T1000 (cell line): ENCODE data around the gene PUS1.

ENCODE experiments used
- DNase-seq: peaks from one replicate; lab custom pipeline; 2025; ENCODE audit warnings: mixed read lengths; lab: John Stamatoyannopoulos, UW

The PUS1 gene

GRCh38 chr12:131902332-131903241 is 26.5 kb upstream of the PUS1 start:
- no peak for DNase-seq

- no peak for DNase-seq
Observed at GRCh38 chr12:131903270-131904255, 25.5 kb upstream of the PUS1 start.

DNA sequence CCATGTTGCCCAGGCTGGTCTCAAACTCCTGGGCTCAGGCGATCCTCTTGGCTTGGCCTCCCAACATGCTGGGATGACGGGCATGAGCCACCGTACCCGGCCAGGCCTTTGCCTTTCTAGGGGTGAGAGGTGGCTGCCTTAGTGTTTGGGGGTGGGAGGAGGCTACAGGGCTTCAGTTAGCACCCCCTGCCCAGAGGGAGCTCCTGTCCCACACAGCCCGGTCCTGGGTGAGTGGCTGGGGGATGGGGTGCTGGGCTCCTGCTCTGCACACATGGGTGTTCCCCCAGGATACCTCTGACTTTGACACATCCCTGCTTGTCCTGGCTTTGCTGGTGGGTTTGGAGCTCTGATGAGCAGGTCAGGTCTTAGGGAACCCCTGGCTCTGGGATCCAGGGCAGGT is 24.7 kb upstream of the PUS1 start:
- no peak for DNase-seq

DNA sequence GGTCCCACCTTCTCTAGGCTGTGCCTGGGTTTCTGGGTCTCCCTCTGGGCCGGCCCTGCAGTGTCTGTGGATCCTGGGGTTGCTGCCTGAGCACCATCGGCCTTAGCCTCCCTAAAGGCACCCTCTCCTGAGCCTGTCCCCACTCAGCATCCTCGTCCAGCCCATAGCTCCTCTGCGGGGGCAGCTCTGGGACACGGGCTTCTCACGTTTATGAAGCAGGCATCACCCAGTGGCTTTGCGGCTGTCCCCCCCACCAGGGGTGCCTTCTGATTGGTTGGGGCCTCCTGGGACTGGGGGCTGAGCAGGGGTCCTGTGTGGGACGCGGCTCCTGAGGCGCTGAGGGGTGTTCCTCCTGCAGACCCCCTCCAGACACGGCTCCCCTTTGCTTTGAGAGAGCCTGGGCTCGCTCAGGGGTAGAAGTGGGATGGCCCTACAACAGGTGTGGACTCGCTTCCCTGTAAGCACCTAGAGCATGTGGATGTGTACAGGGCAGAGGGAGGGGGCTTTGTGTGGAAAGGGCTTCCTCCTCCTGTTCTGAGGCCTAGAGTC is 23.9 kb upstream of the PUS1 start:
- DNase-seq, result no peak

- no peak for DNase-seq
Observed at GRCh38 chr12:131905630-131906091, 23.4 kb upstream of the PUS1 start.

DNA sequence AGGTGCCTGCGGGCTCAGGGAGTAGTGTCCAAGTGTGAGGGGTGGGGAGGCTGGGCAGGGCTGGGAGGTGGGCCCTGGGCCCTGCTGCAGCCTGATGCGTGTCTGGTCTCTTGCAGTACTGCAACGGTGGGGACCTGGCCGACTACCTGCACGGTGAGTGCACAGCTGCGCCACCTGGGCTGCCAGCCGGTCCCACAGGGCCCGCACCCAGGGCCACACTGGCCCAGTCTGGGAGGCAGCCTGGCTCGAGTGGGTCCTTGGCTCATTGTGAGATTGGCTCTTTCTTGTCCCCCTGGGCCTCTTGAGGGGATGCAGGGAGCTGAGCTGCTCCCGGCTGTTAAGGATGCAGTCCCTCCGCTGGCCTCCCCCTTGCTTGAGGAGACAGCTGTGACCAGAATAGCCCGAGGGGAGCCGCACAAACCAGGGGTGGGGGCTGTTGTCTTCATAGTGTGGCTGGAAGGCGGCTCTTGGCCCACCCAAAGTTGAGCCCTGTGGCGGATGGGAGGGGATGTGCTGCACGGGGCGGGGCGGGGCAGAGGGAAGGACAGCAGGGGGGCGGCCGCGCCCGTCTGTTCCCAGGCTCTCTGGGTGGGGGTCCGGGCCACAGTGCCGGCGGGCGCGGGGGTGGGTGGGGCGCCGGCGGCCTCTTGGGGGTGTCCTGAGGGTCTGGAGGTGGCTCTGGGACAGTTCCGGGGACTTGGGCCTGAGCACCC is 21.5 kb upstream of the PUS1 start:
- DNase-seq, result no peak

GRCh38 chr12:131908092-131909080 is 20.7 kb upstream of the PUS1 start:
- no peak for DNase-seq

- no peak for DNase-seq
Observed at GRCh38 chr12:131909081-131909751, 19.9 kb upstream of the PUS1 start.

DNA sequence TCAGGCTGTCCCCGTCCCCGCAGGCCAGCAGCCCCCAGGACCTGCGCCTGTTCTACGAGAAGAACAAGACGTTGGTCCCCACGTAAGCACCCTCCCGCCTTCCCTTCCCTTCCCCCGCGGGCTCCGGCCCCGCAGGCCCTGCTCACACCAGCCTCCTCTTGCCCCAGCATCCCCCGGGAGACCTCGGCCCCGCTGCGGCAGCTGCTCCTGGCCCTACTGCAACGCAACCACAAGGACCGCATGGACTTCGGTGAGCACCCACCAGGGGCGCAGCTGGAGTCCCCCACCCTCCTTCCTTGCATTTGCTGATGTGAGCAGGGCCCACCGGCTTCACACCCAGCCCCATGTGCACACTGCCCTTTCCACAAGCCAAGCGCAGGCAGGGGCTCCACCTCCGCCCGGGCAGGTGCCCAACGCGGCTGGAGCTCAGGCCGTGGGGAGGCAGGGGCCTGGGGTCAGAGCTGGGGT is 19.3 kb upstream of the PUS1 start:
- DNase-seq, result no peak

GRCh38 chr12:131910302-131911027 is 18.6 kb upstream of the PUS1 start:
- DNase-seq, result no peak

DNA sequence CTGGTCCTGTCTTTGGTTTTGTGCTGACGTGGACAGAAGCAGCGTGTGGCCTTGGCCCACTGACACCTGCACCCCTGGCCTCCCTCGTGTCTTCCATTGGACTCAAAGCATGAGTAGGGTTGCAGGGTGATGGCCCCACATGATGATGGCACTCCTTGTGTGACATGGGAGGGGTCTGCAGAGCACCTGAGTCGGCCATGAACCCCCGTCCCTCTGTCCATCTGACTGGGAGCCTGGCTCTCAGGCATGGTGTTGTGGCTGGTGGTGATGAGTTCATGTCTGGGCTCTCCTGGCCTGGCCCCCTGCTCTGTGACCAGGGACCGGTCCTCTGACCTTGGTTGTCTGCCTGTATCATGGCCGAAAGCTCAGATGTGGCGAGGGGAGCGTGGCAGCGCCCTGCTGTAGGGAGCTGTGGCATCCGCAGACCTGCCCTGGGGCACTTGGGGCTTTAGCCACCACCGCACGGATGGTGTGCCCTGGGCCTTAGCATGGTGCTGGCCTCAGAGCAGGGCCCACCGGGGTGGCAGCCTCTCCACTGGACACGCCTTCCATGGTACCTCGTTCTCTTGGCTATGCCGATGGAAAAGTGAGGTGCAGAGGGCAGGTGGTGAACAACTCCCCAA is 17.9 kb upstream of the PUS1 start:
- DNase-seq, result no peak

GRCh38 chr12:131911851-131912477 is 17.1 kb upstream of the PUS1 start:
- no peak for DNase-seq

DNA sequence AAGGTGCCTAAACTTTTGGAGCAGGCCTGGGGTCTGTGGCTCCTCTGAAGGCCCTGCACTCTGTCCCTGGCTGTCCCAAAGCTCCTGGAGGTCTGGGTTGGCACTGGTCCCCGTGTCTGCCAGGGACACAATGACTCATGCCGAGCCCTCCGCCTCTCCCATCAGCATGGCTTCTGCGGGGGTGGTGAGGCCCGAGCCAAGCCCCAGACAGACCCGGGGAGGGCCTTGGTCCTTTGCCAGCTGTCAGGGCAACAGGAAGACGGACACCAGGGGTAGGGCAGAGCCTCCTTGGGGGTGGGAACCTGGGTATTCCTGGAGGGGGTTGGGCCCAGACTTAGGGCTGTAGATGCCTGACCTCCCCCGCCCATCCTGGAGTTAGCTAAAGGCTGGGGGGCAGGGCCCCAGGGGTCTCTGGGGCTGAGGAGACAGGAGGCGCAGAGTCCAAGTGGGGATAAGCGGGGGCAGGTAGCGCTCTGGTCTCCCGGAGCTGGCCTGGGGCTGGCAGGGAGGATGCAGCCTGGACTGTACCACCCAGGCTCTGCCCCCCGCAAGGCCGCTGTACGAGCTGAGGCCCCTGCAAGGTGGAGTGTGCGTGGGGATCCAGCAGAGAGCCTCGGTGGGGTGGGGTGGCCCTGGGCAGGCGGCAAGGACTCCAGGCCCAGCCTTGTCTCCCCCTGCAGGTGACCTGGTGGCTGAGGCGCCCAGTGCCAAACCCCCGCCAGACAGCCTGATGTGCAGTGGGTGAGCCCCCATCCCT is 16.4 kb upstream of the PUS1 start:
- peak; percentile 26 for DNase-seq

DNA sequence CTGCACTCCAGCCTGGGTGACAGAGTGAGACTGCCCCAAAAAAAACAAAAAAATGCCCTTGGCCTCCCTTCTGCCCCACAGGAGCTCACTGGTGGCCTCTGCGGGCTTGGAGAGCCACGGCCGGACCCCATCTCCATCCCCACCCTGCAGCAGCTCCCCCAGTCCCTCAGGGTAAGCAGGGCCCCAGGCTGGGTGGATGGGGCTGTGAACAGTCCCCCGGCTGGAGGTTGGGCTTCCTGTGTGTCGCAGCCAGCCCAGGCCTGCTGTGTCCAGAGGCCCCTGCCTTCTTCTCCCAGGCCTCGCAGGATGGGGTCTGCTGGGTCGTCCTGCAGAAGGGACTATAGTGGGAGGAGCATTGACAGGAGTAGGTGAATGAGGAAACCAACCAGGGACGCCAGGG is 15.4 kb upstream of the PUS1 start:
- no peak for DNase-seq

- DNase-seq, result no peak
Observed at GRCh38 chr12:131914179-131914702, 14.8 kb upstream of the PUS1 start.

- DNase-seq, result no peak
Observed at GRCh38 chr12:131915000-131915689, 13.9 kb upstream of the PUS1 start.
